K562 (cell line): ENCODE results near the gene GRXCR2. TPM values are rescaled to one million over a fixed set of nuclear protein-coding genes. Genes with fewer than 3 reads are reported as not detected.

ENCODE experiments used
- CCAR2 ChIP-seq: fragments of 200-400 bp; formaldehyde crosslinking; IDR thresholded peaks from 2 replicates; pipeline ENCODE4 v1.6.1; 2017; ENCODE audit warnings: mild to moderate bottlenecking, low read depth, low read length
- CTCFL ChIP-seq: IDR thresholded peaks from 2 replicates; pipeline ENCODE4 v1.6.1; 2011; ENCODE audit warnings: borderline replicate concordance, low read depth, mild to moderate bottlenecking, moderate library complexity, low read length; ENCODE audit not compliant: insufficient read depth, poor library complexity, severe bottlenecking
- CXXC5 ChIP-seq: fragments of 250-450 bp; sonication (Bioruptor Pico); IDR thresholded peaks from 2 replicates; pipeline ENCODE4 v1.8.0; 2022; ENCODE audit warnings: inconsistent platforms, mild to moderate bottlenecking, moderate library complexity
- ETV5 ChIP-seq: sonication (generic); formaldehyde crosslinking; IDR thresholded peaks from 2 replicates; pipeline ENCODE4 v1.4.0; 2020; ENCODE audit warnings: low read depth, mild to moderate bottlenecking, missing genetic modification reagents
- FOSL1 ChIP-seq: fragments of 200-800 bp; sonication (Bioruptor generic); conservative IDR thresholded peaks from 2 replicates; pipeline ENCODE4 v1.6.1; 2016; ENCODE audit warnings: missing genetic modification characterization, missing compliant biosample characterization
- HNRNPL ChIP-seq: fragments of 200-400 bp; formaldehyde crosslinking; IDR thresholded peaks from 2 replicates; pipeline ENCODE4 v1.6.1; 2017; ENCODE audit warnings: low read depth, mild to moderate bottlenecking, low read length
- IFI16 ChIP-seq: fragments of 250-450 bp; sonication (Bioruptor Pico); IDR thresholded peaks from 2 replicates; pipeline ENCODE4 v2.1.2; 2022; ENCODE audit warnings: mild to moderate bottlenecking, inconsistent platforms
- KLF1 ChIP-seq: fragments of 450-650 bp; IDR thresholded peaks from 2 replicates; pipeline ENCODE4 v1.6.1; 2016; ENCODE audit warnings: missing genetic modification characterization, missing compliant biosample characterization
- MAFG ChIP-seq: fragments of 450-650 bp; conservative IDR thresholded peaks from 2 replicates; pipeline ENCODE4 v1.6.1; 2016; ENCODE audit warnings: missing genetic modification characterization, missing compliant biosample characterization
- MEIS2 ChIP-seq: fragments of 450-650 bp; IDR thresholded peaks from 2 replicates; pipeline ENCODE4 v1.6.1; 2014; ENCODE audit warnings: mild to moderate bottlenecking; ENCODE audit not compliant: partially characterized antibody
- NFIC ChIP-seq: fragments of 450-650 bp; IDR thresholded peaks from 2 replicates; pipeline ENCODE4 v1.6.1; 2017; ENCODE audit warnings: mild to moderate bottlenecking, inconsistent platforms
- NRF1 ChIP-seq, 2 experiments: fragments of 450-650 bp; IDR thresholded peaks in 1 of 2; conservative IDR thresholded peaks in 1 of 2; 2 replicates each; pipeline ENCODE4 v1.6.1; 2014; ENCODE audit warnings: mild to moderate bottlenecking in 2 of 2
- SMARCE1 ChIP-seq: fragments of 450-650 bp; IDR thresholded peaks from 2 replicates; pipeline ENCODE4 v1.7.1; 2016; ENCODE audit warnings: mild to moderate bottlenecking
- SP2 ChIP-seq: IDR thresholded peaks from 2 replicates; pipeline ENCODE4 v1.6.1; 2011; ENCODE audit warnings: mild to moderate bottlenecking, low read depth, low read length, moderate library complexity; ENCODE audit not compliant: poor library complexity, severe bottlenecking; ENCODE audit errors: extremely low read depth
- STAT5A ChIP-seq: IDR thresholded peaks from 2 replicates; pipeline ENCODE4 v1.6.1; 2012; ENCODE audit warnings: low read length, inconsistent platforms, borderline replicate concordance
- ZNF431 ChIP-seq: sonication (generic); formaldehyde crosslinking; IDR thresholded peaks from 2 replicates; pipeline ENCODE4 v1.8.0; 2022; ENCODE audit warnings: mild to moderate bottlenecking, missing genetic modification reagents
- polyA plus RNA-seq, 8 experiments: library from polyadenylated mRNA; depleted of rRNA in 4 of 8; stranded (reverse) in 5 of 8; unstranded in 3 of 8; fragments of >200 nt; fragmentation: Nextera tagmentation in 2 of 8; fragmentation: Illumina TruSeq in 1 of 8; extraction: Ambion mirVana in 2 of 8; extraction: Trizol in 1 of 8; gene quantifications; 2 replicates each; pipeline versions ENCODE4 v1.2.1 to v1.2.3, GENCODE V29; 2011 to 2014; ENCODE audit warnings: inconsistent platforms in 1 of 8, missing spikeins in 1 of 8
- total RNA-seq, 7 experiments: library from RNA; depleted of rRNA in 6 of 7; stranded (reverse); fragments of >200 nt in 6 of 7; fragmentation: Illumina TruSeq in 2 of 7; extraction: Trizol in 2 of 7; gene quantifications; 2 replicates each; pipeline versions ENCODE4 v1.2.1 to v1.2.3, GENCODE V29; 2011 to 2021; ENCODE audit warnings: low replicate concordance in 1 of 7
- TF ChIP-seq, protein P1 (sequence below): sonication (generic); formaldehyde crosslinking; IDR thresholded peaks from 2 replicates; pipeline ENCODE4 v1.8.0; 2023; ENCODE audit warnings: missing genetic modification reagents, mild to moderate bottlenecking, borderline replicate concordance
- TF ChIP-seq, protein P2 (sequence below): fragments of 450-650 bp; IDR thresholded peaks from 2 replicates; pipeline ENCODE4 v1.6.1; 2018; ENCODE audit not compliant: partially characterized antibody

GRXCR2 gene
- total and polyA plus RNA-seq, 9 of the 15 experiments (the other 6 are each of a cell fraction or from before 2014, with no cell fraction given) = not detected

DNA sequence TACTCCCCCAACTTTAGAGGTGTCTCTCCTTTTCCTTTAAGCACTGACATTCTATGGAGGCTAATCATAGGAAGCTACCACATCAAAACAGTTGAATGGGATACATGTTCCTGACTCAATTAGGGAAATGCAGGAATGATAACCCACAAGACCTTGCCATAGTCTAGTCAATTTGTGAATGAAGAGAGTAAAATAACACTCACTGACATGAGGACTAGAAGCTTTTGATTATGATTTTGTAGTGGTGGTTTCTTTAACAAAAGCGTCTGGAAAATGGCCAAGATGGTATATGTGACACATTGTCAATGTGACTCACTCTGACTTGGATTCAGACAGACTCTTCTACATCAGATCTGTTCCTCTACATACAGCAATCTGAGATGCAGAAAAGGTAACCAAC is 24.0 kb downstream of the GRXCR2 start (continued):
- no peak for TF ChIP-seq SP2
- TF ChIP-seq, protein P1, sequence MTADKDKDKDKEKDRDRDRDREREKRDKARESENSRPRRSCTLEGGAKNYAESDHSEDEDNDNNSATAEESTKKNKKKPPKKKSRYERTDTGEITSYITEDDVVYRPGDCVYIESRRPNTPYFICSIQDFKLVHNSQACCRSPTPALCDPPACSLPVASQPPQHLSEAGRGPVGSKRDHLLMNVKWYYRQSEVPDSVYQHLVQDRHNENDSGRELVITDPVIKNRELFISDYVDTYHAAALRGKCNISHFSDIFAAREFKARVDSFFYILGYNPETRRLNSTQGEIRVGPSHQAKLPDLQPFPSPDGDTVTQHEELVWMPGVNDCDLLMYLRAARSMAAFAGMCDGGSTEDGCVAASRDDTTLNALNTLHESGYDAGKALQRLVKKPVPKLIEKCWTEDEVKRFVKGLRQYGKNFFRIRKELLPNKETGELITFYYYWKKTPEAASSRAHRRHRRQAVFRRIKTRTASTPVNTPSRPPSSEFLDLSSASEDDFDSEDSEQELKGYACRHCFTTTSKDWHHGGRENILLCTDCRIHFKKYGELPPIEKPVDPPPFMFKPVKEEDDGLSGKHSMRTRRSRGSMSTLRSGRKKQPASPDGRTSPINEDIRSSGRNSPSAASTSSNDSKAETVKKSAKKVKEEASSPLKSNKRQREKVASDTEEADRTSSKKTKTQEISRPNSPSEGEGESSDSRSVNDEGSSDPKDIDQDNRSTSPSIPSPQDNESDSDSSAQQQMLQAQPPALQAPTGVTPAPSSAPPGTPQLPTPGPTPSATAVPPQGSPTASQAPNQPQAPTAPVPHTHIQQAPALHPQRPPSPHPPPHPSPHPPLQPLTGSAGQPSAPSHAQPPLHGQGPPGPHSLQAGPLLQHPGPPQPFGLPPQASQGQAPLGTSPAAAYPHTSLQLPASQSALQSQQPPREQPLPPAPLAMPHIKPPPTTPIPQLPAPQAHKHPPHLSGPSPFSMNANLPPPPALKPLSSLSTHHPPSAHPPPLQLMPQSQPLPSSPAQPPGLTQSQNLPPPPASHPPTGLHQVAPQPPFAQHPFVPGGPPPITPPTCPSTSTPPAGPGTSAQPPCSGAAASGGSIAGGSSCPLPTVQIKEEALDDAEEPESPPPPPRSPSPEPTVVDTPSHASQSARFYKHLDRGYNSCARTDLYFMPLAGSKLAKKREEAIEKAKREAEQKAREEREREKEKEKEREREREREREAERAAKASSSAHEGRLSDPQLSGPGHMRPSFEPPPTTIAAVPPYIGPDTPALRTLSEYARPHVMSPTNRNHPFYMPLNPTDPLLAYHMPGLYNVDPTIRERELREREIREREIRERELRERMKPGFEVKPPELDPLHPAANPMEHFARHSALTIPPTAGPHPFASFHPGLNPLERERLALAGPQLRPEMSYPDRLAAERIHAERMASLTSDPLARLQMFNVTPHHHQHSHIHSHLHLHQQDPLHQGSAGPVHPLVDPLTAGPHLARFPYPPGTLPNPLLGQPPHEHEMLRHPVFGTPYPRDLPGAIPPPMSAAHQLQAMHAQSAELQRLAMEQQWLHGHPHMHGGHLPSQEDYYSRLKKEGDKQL = no peak
- TF ChIP-seq, protein P2, sequence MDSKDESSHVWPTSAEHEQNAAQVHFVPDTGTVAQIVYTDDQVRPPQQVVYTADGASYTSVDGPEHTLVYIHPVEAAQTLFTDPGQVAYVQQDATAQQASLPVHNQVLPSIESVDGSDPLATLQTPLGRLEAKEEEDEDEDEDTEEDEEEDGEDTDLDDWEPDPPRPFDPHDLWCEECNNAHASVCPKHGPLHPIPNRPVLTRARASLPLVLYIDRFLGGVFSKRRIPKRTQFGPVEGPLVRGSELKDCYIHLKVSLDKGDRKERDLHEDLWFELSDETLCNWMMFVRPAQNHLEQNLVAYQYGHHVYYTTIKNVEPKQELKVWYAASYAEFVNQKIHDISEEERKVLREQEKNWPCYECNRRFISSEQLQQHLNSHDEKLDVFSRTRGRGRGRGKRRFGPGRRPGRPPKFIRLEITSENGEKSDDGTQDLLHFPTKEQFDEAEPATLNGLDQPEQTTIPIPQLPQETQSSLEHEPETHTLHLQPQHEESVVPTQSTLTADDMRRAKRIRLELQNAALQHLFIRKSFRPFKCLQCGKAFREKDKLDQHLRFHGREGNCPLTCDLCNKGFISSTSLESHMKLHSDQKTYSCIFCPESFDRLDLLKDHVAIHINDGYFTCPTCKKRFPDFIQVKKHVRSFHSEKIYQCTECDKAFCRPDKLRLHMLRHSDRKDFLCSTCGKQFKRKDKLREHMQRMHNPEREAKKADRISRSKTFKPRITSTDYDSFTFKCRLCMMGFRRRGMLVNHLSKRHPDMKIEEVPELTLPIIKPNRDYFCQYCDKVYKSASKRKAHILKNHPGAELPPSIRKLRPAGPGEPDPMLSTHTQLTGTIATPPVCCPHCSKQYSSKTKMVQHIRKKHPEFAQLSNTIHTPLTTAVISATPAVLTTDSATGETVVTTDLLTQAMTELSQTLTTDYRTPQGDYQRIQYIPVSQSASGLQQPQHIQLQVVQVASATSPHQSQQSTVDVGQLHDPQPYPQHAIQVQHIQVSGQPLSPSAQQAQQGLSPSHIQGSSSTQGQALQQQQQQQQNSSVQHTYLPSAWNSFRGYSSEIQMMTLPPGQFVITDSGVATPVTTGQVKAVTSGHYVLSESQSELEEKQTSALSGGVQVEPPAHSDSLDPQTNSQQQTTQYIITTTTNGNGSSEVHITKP = peak; percentile 20
- no peak for TF ChIP-seq KLF1 (tag)
- TF ChIP-seq FOSL1 (tag) = peak; percentile 86
- no peak for TF ChIP-seq ETV5 (CRISPR knock-in tag)
- no peak for TF ChIP-seq STAT5A
- TF ChIP-seq MAFG (tag) = no peak
- TF ChIP-seq IFI16 (CRISPR knock-in tag) = no peak
- TF ChIP-seq ZNF431 (CRISPR knock-in tag) = no peak
- 0 out of 2 replicates have a peak, but pooled peaks have one; percentile 10 for TF ChIP-seq SMARCE1
- no peak for TF ChIP-seq NRF1 (conservative IDR thresholded peaks at IDR 0.05 in 1 of 2, IDR thresholded peaks at IDR 0.05 in 1 of 2)
- no peak for TF ChIP-seq CXXC5 (CRISPR knock-in tag)
- no peak for TF ChIP-seq CTCFL
- TF ChIP-seq HNRNPL = no peak
- no peak for TF ChIP-seq CCAR2
- TF ChIP-seq NFIC = peak; percentile 79
- peak; percentile 30 for TF ChIP-seq MEIS2
